Measurements from ENCODE around the gene C3orf20.

- TF ChIP-seq EZH2 (IDR thresholded peaks at IDR 0.05; ENCODE audit: insufficient read depth, poor library complexity, severe bottlenecking): no peak
- TF ChIP-seq EZH2phosphoT487 (IDR thresholded peaks at IDR 0.05; ENCODE audit: insufficient read depth, low read depth): no peak
Observed at GRCh38 chr3:14680115-14680514, 5.2 kb downstream of the C3orf20 start.

Data from GM23248 (cell line).